ENCODE data around the gene HDAC4. TPM values are rescaled to one million over a fixed set of nuclear protein-coding genes. Genes with fewer than 3 reads are reported as not detected.

HDAC4 gene
- total and polyA plus RNA-seq, 2 donors (not counting 1 experiment from before 2014, with no cell fraction given) = 13.5 to 46.0 TPM

- Mint-ChIP-seq H3K27me3 (peaks cover 73% of the 10 kb centered on the region), H3K27ac (no peak overlapping the region), H3K4me3 (no peak overlapping the region), H3K9me3 (ENCODE audit: insufficient read depth) (no peaks in the 10 kb centered on the region), H3K4me1 (peaks cover 9% of the 10 kb centered on the region)
- no peak overlapping the region for H3K27ac ChIP-seq (ENCODE audit: low read length in 2 of 2)
- ATAC-seq (ENCODE audit: low read depth) (no peak), DNase-seq (no peak)
- peak overlapping the region; percentile 40 for H3K4me2 ChIP-seq (replicated peaks; ENCODE audit: low read depth, low read length, poor library complexity, severe bottlenecking)
- H3K79me2 ChIP-seq (ENCODE audit: control insufficient read depth, insufficient read depth, low read length) = no peaks in the 10 kb centered on the region
- intact Hi-C loops (cut with micrococcal nuclease) = no loop called here
- TF ChIP-seq CTCF (IDR thresholded peaks at IDR 0.05) = no peak
- no peak for TF ChIP-seq EZH2 (IDR thresholded peaks at IDR 0.05; ENCODE audit: borderline replicate concordance, insufficient read depth, low read depth, low read length, poor library complexity, severe bottlenecking)
- H3K4me1 ChIP-seq (ENCODE audit: control insufficient read depth in 2 of 2, insufficient read depth in 2 of 2, low read length in 2 of 2) = peaks cover 11 to 13% of the 10 kb centered on the region in 2 donors
- H2AFZ ChIP-seq (ENCODE audit: insufficient read depth, low read depth, low read length, poor library complexity, severe bottlenecking) = no peak overlapping the region
- H3K36me3 ChIP-seq (replicated peaks in 1 of 2; ENCODE audit: control extremely low read depth in 1 of 2, control insufficient read depth in 1 of 2, extremely low read depth in 1 of 2, insufficient read depth in 2 of 2, low read length in 1 of 2) = no peaks in the 10 kb centered on the region
- H3K27me3 ChIP-seq (replicated peaks in 1 of 4; ENCODE audit: control extremely low read depth in 1 of 4, control insufficient read depth in 3 of 4, insufficient read depth in 4 of 4, low read length in 3 of 4) = peaks cover 0 to 40% (median 16%) of the 10 kb centered on the region in 4 experiments
- no peak overlapping the region for H3K9ac ChIP-seq (ENCODE audit: low read length)
- H3K9me3 ChIP-seq (ENCODE audit: control extremely low read depth in 1 of 3, control insufficient read depth in 2 of 3, insufficient read depth in 1 of 3, low read length in 2 of 3) = peaks cover 0 to 7% (median 0%) of the 10 kb centered on the region in 3 donors
- CTCF ChIA-PET = no interaction called here
- no peaks in the 10 kb centered on the region for H4K20me1 ChIP-seq (ENCODE audit: control insufficient read depth, insufficient read depth, low read length, poor library complexity, severe bottlenecking)
- POLR2A ChIA-PET = no interaction called here
- WGBS (ENCODE audit: insufficient coverage) = 58% methylated on average over 17 of the region's 18 CpGs
- no peak overlapping the region for H3K4me3 ChIP-seq (ENCODE audit: control extremely low read depth in 1 of 5, extremely low read depth in 1 of 5, insufficient read depth in 1 of 5, low read depth in 2 of 5, low read length in 4 of 5)
Measured at GRCh38 chr2:239440511-239440959, 39.7 kb upstream of the HDAC4 start.

- Histone ChIP-seq H3K27ac (ENCODE audit: low read length in 2 of 2) (no peak overlapping the region), H3K4me1 (ENCODE audit: control insufficient read depth in 2 of 2, insufficient read depth in 2 of 2, low read length in 2 of 2) (peaks cover 11 to 13% of the 10 kb centered on the region in 2 donors), H3K4me3 (ENCODE audit: control extremely low read depth in 1 of 5, extremely low read depth in 1 of 5, insufficient read depth in 1 of 5, low read depth in 2 of 5, low read length in 4 of 5) (no peak overlapping the region), H3K36me3 (replicated peaks in 1 of 2; ENCODE audit: control extremely low read depth in 1 of 2, control insufficient read depth in 1 of 2, extremely low read depth in 1 of 2, insufficient read depth in 2 of 2, low read length in 1 of 2) (no peaks in the 10 kb centered on the region), H3K27me3 (replicated peaks in 1 of 4; ENCODE audit: control extremely low read depth in 1 of 4, control insufficient read depth in 3 of 4, insufficient read depth in 4 of 4, low read length in 3 of 4) (peaks cover 0 to 40% (median 16%) of the 10 kb centered on the region in 4 experiments), H3K9ac (ENCODE audit: low read length) (no peak overlapping the region), H3K79me2 (ENCODE audit: control insufficient read depth, insufficient read depth, low read length) (no peaks in the 10 kb centered on the region), H2AFZ (ENCODE audit: insufficient read depth, low read depth, low read length, poor library complexity, severe bottlenecking) (no peak overlapping the region), H3K9me3 (ENCODE audit: control extremely low read depth in 1 of 3, control insufficient read depth in 2 of 3, insufficient read depth in 1 of 3, low read length in 2 of 3) (peaks cover 0 to 7% (median 0%) of the 10 kb centered on the region in 3 donors), H3K4me2 (replicated peaks; ENCODE audit: low read depth, low read length, poor library complexity, severe bottlenecking) (no peak overlapping the region), H4K20me1 (ENCODE audit: control insufficient read depth, insufficient read depth, low read length, poor library complexity, severe bottlenecking) (no peaks in the 10 kb centered on the region)
- ATAC-seq (ENCODE audit: low read depth) = no peak
- Mint-ChIP-seq H3K4me1 (peaks cover 9% of the 10 kb centered on the region), H3K4me3 (no peak overlapping the region), H3K9me3 (ENCODE audit: insufficient read depth) (no peaks in the 10 kb centered on the region), H3K27me3 (peaks cover 68% of the 10 kb centered on the region), H3K27ac (no peak overlapping the region)
- no peak for DNase-seq
- POLR2A ChIA-PET = no interaction called here
- intact Hi-C loops (cut with micrococcal nuclease) = no loop called here
- CTCF ChIA-PET = no interaction called here
- WGBS (ENCODE audit: insufficient coverage) = 88% methylated on average over 9 of the region's 11 CpGs
- no peak for TF ChIP-seq CTCF (IDR thresholded peaks at IDR 0.05)
- TF ChIP-seq EZH2 (IDR thresholded peaks at IDR 0.05; ENCODE audit: borderline replicate concordance, insufficient read depth, low read depth, low read length, poor library complexity, severe bottlenecking) = no peak
Measured at GRCh38 chr2:239439754-239440315, 39.0 kb upstream of the HDAC4 start.
